ENCODE measurements around the gene PHRF1. TPM values are rescaled to one million over a fixed set of nuclear protein-coding genes. Genes with fewer than 3 reads are reported as not detected.
A peak's percentile ranks its signal among the peaks of the same experiment; 100 is the strongest.

Gene PHRF1, protein sequence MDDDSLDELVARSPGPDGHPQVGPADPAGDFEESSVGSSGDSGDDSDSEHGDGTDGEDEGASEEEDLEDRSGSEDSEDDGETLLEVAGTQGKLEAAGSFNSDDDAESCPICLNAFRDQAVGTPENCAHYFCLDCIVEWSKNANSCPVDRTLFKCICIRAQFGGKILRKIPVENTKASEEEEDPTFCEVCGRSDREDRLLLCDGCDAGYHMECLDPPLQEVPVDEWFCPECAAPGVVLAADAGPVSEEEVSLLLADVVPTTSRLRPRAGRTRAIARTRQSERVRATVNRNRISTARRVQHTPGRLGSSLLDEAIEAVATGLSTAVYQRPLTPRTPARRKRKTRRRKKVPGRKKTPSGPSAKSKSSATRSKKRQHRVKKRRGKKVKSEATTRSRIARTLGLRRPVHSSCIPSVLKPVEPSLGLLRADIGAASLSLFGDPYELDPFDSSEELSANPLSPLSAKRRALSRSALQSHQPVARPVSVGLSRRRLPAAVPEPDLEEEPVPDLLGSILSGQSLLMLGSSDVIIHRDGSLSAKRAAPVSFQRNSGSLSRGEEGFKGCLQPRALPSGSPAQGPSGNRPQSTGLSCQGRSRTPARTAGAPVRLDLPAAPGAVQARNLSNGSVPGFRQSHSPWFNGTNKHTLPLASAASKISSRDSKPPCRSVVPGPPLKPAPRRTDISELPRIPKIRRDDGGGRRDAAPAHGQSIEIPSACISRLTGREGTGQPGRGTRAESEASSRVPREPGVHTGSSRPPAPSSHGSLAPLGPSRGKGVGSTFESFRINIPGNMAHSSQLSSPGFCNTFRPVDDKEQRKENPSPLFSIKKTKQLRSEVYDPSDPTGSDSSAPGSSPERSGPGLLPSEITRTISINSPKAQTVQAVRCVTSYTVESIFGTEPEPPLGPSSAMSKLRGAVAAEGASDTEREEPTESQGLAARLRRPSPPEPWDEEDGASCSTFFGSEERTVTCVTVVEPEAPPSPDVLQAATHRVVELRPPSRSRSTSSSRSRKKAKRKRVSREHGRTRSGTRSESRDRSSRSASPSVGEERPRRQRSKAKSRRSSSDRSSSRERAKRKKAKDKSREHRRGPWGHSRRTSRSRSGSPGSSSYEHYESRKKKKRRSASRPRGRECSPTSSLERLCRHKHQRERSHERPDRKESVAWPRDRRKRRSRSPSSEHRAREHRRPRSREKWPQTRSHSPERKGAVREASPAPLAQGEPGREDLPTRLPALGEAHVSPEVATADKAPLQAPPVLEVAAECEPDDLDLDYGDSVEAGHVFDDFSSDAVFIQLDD (N-terminal part only)
- total RNA-seq (10 to 100 TPM; 17.2 to 42.2 (median 29.0) TPM), polyA plus RNA-seq (10 to 100 TPM in 2 of 3 donors, 1 to 10 TPM in 1; 8.7 to 62.3 (median 23.3) TPM)
- long read RNA-seq, donor 1, partial matches to known transcripts = 5 of 5 reads
- long read RNA-seq, donor 1, other reads (novel, unspliced or antisense) = 0 of 5 reads
- long read RNA-seq, donor 2 = 0 reads
- long read RNA-seq, donor 3 = 0 reads
- long read RNA-seq, donor 4, partial matches to known transcripts = 9 of 11 reads
- long read RNA-seq, donor 4, other reads (novel, unspliced or antisense) = 2 of 11 reads
- long read RNA-seq, donor 5, full-length matches to known transcripts = 17 of 65 reads
- long read RNA-seq, donor 5, partial matches to known transcripts = 33 of 65 reads
- long read RNA-seq, donor 5, other reads (novel, unspliced or antisense) = 15 of 65 reads
- long read RNA-seq, donor 6, partial matches to known transcripts = 2 of 3 reads
- long read RNA-seq, donor 6, other reads (novel, unspliced or antisense) = 1 of 3 reads
- long read RNA-seq, donor 7 = 0 reads
- long read RNA-seq, donor 8, partial matches to known transcripts = 6 of 6 reads
- long read RNA-seq, donor 8, other reads (novel, unspliced or antisense) = 0 of 6 reads
- long read RNA-seq, donor 9 = 0 reads
- long read RNA-seq, donor 10 = 0 reads

DNA sequence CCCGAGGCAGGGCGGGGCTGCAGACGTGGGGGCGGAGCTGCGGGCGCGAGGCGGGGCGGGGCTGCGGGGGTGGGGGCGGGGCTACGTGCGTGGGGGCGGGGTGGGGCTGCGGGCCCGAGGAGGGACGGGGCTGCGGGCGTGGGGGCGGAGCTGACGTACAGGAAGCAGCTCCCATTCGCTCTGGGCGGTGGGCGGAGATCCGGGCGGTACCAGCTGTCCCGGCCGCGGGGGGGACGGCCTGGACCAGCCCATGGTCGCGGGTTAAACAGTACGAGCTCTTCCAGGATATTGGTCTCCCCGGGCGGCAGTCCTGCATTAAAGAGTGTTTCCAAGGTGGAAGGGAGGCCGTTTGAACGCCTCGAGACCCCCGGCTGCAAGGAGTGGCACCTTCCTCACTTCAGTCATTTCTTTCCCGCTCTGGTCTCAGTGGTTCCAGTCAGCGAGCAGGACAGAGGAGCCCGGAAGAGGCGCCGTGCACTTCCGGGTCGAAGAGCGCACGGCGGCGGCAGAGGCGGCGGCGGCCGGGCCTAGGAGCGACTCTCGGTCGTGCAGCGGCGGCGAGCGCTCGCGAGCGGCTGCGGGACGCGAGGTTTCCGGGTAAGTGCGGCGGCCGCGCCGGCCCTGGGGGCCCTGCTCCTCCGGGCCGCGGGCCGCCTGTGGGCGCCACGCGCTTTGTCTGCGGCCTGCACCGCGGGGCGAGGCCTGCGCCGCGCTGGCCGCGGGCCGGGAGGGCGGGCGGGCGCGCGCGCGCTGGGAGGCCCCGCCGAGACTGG is at the start of gene PHRF1:
TSS of gene PHRF1 (plus strand) at position 475 of the 773 bp plus-strand sequence. CDS start 5,043 bp downstream, outside the sequence.
- peak; percentile 96 to 98 (median 98) for DNase-seq
- Histone ChIP-seq H3K27me3 (no peaks in the 10 kb centered on the region), H3K27ac (peak within 1 kb of the TSS; percentile 76 to 100 (median 92)), H3K36me3 (replicated peaks in 1 of 2) (no peaks in the 10 kb centered on the region), H3K4me1 (replicated peaks in 1 of 2) (peaks cover 39 to 47% of the 10 kb centered on the region in 2 donors), H3K4me3 (peak within 1 kb of the TSS; percentile 49 to 97 (median 78)), H3K9me3 (replicated peaks in 1 of 3) (no peaks in the 10 kb centered on the region)
- WGBS, 4 donors = 0 to 1% (median 0%) methylated on average over 2 to 95 of the region's 99 CpGs
- intact Hi-C loops (cut with DNase I) = no loop called here
- TF ChIP-seq CTCF (IDR thresholded peaks at IDR 0.05) (peak in 1 of 6 experiments; percentile 13), POLR2A (IDR thresholded peaks at IDR 0.05) (peak; percentile 73 to 84)

GRCh38 chr11:528166-528814 is 48.0 kb upstream of the PHRF1 start:
- Histone ChIP-seq H3K27ac (no peak overlapping the region), H3K27me3 (no peaks in the 10 kb centered on the region), H3K4me1 (replicated peaks in 1 of 2) (no peaks in the 10 kb centered on the region), H3K9me3 (replicated peaks in 1 of 3) (no peaks in the 10 kb centered on the region), H3K36me3 (replicated peaks in 1 of 2) (peaks cover 0 to 23% of the 10 kb centered on the region in 2 donors), H3K4me3 (no peak overlapping the region)
- 72 to 82% (median 81%) methylated on average over 12 to 30 of the region's 30 CpGs for WGBS, 4 donors
- TF ChIP-seq POLR2A (IDR thresholded peaks at IDR 0.05) (no peak), CTCF (IDR thresholded peaks at IDR 0.05) (no peak)
- DNase-seq = no peak
- intact Hi-C loops (cut with DNase I) = no loop called here

All from adrenal gland (tissue), 19 donors.